ENCODE measurements around the gene LSR.
"Not testable (repeated sequence)": the region's sequence is repeated elsewhere in the genome, so short reads cannot be mapped to it uniquely, and the experiment has no call there.

Gene LSR

GRCh38 chr19:35217649-35217990 lies 31.2 kb upstream of the LSR start:
- DNase-seq (ENCODE audit: low read depth, low spot score), result no peak

DNA sequence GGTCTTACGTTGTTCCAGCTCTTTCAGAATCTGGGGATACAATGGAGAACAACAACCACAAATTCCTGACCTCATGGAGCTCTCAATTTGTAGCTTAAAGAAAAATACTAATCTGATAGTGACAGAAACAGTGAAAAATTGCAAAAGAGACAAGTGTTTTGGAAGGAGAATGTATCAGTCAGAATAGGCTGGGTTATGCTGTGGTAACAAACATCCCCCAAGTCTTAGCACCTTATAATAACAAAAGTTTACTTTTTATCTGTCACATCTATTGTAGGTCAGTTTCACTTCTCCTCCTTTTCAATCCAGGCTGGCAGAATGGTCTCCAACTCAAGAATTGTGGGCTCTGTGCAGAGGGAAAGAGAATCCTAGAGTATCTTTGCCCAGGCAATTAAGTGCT lies 29.8 kb upstream of the LSR start:
- DNase-seq (ENCODE audit: low read depth, low spot score), result no peak

DNA sequence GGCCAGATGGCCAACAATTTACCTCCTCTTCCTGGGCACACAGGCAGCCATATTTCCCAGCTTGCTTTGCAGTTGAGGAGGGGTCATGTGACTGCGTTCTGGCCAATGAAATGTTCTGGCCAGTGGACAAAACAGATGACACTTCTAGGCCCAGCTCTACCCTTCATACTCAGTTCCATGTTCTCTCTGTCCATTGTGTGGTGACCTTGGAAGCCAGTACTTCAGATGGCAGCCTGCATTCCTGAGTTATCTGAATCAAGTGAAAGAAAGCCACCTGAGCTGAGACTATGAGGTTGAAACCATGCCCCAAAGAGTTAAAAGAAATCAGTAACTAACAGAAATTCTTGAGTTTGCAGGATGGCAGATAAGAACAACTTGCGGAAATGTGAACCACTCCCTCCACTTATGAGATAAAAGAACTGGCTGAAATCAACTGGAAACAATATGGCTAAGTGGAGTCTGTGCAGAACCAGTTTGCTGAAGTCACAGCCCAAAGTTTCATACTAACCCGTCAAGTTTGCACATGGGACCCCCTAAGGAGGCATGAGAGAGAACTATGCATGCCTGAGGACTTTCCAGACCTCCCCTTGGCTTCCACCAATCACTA lies 28.4 kb upstream of the LSR start:
- no peak for DNase-seq (ENCODE audit: low read depth, low spot score)

DNA sequence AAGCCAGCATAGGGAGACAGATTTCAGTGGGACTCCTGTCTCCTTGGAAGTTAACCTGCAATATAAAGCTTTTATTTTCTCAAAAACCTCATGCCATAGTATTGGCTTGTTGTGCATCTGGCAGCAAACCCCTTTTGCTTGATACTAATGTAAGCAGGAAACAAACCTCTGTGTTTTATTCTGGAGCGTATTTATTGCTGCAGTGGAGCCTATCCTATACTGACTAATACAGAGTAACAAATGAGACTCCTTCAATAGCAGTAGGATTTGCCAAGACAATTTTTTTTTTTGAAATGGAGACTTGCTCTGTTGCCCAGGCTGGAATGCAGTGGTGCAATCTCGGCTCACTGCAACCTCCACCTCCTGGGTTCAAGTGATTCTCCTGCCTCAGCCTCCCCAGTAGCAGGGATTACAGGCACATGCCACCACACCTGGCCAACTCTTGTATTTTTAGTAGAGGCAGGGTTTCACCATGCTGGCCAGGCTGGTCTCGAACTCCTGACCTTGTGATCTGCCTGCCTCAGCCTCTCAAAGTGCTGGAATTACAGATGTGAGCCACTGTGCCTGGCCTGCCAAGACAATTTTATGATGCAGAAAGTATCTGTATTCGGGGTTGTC lies 27.7 kb upstream of the LSR start:
- not testable (repeated sequence) for DNase-seq (ENCODE audit: low read depth, low spot score)

GRCh38 chr19:35222373-35223015 lies 26.3 kb upstream of the LSR start:
- DNase-seq (ENCODE audit: low read depth, low spot score), result no peak

DNA sequence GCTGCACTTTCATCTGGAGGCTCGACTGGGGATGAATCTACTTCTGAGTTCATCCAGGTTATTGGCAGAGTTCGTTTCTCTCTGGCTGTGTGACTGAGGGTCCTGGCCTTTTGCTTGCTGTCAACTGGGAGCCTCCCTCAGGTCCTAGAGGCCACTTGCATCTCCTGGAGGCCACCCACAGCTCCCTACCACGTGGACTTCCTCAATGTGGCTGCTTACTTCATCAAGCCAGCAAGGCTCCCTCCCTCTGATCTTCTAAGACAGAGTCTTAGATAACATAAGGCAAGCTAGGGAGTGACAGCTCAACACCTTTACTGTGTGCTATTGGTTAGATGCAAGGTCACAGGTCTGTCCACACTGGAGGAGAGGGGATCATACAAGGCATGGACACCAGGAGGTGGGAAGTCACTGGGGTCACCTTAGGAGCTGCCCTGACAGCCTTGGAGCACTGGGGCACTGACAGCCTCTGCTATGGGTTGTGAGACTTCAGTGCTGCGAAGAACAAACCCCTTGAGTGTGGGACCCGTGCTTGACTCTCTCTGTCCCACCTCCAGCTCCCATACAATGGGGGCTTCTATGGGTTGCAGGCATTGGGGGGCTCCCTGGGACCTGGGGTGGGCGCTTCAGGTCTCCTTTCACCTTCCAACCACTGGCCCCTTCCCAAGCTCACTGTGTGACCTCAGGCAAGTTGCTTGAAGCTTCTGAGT lies 25.6 kb upstream of the LSR start:
- DNase-seq (ENCODE audit: low read depth, low spot score), result no peak

DNA sequence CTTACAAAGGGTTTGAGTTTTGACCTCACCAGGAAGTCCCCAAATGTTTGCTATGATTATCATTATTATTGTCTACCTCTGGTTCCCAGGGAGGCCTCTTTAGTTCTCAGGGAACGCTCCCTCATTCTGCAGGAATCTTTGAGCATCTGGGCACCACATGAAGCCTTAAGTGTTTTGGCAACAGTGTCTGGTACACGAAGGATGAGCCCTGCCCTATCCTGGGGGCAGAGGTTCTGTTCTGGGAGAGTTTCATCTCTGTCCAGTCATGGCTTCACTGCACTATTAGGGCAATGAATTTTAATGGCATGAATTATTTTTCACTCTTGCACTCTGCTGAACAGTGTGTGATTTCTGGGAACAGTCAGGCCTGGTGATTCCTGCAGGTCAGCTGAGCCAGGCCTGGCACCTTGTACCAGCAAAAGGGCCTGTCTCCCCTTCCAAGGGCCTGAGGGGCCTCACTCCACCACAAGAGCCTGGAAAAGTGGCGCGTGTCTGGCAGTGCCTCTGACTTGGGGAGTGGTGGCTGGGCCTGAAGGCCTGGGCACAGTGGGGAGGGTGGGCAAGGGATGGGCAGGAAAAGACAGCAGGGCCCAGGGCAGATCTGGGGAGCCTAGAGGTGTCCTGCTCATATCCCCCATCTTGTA lies 24.8 kb upstream of the LSR start:
- no peak for DNase-seq (ENCODE audit: low read depth, low spot score)

DNA sequence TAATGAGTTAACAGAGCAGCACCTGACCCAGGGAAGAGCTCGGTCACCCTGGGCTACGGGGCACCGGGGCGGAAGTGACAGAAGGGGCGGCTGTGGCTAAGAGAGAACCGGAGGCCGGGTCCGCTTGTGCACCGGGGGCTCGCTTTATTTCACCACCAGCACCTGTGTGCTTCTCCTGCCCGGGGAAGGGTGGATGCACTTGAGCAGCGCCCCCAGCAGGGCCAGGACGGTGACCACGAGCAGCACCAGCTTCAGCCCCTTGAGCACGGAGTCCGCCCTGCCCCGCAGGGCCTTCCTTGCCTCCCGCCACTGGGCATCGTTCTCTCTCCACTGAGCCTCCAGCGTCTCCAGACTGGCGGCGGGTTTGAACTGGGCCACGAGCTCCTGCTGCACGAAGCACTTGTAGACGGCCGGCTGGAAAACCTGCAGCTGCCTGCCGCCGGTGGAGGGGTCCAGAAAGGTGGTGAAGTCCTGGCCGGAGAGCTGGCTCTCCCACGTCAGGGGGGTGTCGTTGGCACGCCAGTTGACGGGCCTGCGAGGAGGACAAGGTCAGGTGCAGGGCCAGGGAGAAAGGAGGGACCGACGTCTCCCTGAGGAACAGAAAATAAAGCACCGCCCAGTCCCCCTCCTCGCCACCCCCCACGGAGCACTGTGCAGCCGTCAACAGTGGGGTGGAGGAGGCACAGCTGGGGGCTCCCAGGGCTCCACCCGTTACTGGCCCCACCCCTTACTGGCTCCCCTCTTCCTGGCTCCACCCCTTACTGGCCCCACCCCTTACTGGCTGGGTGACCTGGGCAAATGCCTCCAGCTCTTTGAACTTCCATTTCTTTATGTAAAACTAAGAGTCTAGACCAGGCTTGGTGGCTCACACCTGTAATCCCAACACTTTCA lies 23.9 kb upstream of the LSR start:
- DNase-seq (ENCODE audit: low read depth, low spot score), result no peak

DNA sequence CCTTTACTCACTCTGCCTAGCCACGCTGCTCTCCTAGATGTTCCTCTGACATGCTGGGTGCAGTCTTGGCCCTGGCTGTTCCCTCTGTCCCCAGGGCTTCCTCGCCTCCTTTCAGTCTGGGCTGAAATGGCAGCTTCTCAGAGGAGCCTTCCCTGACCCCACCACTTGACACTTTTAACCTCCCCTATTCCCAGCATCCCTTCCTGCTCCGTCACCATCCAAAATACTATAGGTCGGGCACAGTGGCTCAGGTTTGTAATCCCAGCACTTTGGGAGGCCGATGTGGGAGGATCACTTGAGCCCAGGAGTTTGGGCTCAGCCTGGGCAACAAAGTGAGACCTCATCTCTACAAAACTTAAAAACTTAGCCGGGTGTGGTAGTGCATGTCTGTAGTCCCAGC lies 22.9 kb upstream of the LSR start:
- no peak for DNase-seq (ENCODE audit: low read depth, low spot score)

DNA sequence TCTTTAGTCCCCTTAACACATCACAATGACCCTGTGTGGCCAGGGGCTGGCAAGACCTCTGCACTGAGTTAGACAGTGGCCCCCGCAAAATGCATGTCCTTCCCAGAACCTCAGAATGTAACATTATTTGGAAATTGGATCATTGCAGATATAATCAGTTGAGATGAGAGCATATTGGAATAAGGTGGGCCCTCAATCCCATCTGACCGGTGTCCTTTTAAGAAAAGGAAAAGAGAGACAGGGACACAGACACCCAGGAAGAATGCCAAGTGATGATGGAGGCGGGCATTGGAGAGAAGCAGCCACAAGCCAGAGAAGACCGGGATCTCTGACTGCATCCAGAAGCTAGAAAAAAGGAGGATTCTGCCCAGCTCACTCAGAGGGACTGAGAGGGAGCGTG lies 22.1 kb upstream of the LSR start:
- DNase-seq (ENCODE audit: low read depth, low spot score), result no peak

DNA sequence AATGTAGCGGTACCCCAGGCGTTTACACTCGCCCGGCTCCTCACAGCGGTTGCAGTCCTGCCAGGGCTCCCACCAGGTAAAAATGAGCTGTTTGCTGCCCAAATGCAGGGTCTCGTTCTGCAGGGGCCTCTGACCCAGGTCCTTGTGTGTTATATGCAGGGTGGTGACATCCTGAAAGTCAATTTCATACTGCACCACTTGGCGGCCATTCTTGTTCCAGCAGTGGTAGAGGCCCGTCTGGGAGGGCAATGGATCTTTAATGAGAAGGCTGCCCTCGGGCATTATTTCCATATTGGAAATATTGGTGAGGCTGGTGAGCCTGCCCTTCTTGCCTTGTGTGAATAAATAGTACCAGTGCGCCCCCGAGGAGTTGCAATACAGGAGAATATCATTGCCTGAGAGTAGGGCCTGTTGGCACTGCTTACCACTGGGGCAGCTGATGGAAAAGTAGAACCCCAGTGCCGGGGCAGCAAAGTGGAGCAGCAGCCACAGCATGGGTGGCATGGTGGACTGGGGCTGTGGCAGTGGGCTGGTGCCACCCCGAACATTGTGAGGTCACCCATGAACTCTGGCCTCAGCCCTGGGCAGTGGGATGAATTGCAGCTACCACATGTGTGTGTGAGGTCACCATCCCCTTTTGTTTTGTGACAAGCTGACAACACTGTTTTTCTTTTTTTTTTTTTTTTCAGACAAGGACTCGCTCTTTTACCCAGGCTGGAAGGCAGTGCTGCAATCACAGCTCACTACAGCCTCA lies 20.4 kb upstream of the LSR start, which contains the start of gene FAM187B:
TSS of gene FAM187B (minus strand) at position 563 of the 754 bp plus-strand sequence. CDS start at position 504, 59 bp downstream.
- no peak for DNase-seq (ENCODE audit: low read depth, low spot score)

DNA sequence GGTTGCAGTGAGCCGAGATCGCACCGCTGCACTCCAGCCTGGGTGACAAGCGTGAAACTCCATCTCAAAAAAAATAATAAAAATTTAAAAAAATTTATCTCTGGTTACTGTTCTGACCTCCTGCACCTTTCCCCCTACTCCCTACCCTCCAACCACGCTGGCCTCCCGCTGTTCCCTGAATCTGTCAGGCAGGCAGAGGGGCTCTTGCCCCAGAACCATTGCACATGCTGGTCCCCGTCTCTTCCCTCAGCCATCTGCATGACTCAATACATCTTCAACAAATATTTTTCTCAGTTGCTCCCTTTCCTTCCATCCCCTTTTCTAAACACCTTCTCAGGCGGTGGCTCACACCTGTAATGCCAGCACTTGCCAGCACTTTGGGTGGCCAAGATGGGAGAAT lies 19.2 kb upstream of the LSR start:
- no peak for DNase-seq (ENCODE audit: low read depth, low spot score)

- no peak for DNase-seq (ENCODE audit: low read depth, low spot score)
Measured at GRCh38 chr19:35231956-35232645, 16.7 kb upstream of the LSR start.

GRCh38 chr19:35232912-35233311 lies 15.9 kb upstream of the LSR start:
- DNase-seq (ENCODE audit: low read depth, low spot score), result no peak

- DNase-seq (ENCODE audit: low read depth, low spot score), result no peak
Measured at GRCh38 chr19:35236638-35237400, 12.0 kb upstream of the LSR start.

GRCh38 chr19:35239597-35239996 lies 9.2 kb upstream of the LSR start:
- DNase-seq (ENCODE audit: low read depth, low spot score), result not testable (repeated sequence)

GRCh38 chr19:35240327-35240726 lies 8.5 kb upstream of the LSR start:
- no peak for DNase-seq (ENCODE audit: low read depth, low spot score)

DNA sequence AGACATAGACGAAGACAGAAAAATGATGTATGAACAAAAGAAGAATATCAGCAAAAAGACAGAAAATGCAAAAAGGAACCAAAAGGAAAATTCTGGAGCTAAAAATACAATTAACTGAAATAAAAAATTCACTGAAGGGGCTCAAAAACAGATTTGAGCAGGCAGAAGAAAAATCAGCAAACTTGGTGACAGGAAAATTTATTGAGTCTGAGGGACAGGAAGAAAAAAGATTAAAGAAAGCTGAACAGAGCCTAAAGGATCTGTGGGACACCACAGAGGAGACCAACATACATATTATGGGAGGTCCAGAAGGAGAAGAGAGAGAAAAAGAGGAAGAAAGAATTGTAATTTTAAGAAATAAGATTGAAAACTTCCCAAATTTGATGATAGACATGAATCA lies 7.4 kb upstream of the LSR start:
- DNase-seq (ENCODE audit: low read depth, low spot score), result no peak

GRCh38 chr19:35246466-35247092 lies 2.2 kb upstream of the LSR start:
- no peak for DNase-seq (ENCODE audit: low read depth, low spot score)

Data from brain pericyte (primary cell).